HepG2 (cell line): ENCODE measurements around the gene RAD51C.

Experiments used
- MED1 ChIP-seq: sonication (generic); formaldehyde crosslinking; IDR thresholded peaks from 2 replicates; pipeline ENCODE4 v1.4.0; 2020; ENCODE audit warnings: missing genetic modification reagents
- MYNN ChIP-seq: sonication (generic); formaldehyde crosslinking; IDR thresholded peaks from 2 replicates; pipeline ENCODE4 v1.4.0; 2020; ENCODE audit warnings: mild to moderate bottlenecking, low read depth, missing genetic modification reagents
- SIN3A ChIP-seq: IDR thresholded peaks from 2 replicates; pipeline ENCODE4 v1.6.1; 2011; ENCODE audit warnings: low read depth, mild to moderate bottlenecking, control low read depth, low read length, borderline replicate concordance
- TF ChIP-seq, protein P1 (sequence below): sonication (generic); formaldehyde crosslinking; IDR thresholded peaks from 2 replicates; pipeline ENCODE4 v1.5.0; 2020; ENCODE audit warnings: mild to moderate bottlenecking, missing genetic modification reagents, moderate library complexity

DNA sequence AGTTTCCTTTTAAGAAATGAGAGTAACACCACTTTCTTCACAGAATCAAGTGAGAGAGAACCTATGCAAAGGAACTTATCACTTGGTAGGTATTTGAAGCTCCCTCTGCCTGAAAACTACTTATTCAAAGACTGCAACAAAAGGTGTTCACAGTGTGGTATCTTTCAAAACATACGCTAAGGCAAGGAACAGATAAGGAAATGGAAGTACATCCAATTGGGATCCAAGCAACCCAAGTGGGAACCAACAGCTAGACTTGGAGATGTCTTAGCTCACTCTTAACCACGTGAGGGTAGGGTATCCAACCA is 62.8 kb downstream of the RAD51C start:
- TF ChIP-seq MYNN (no peak), MED1 (CRISPR knock-in tag) (no peak), SIN3A (no peak)
- TF ChIP-seq, protein P1, sequence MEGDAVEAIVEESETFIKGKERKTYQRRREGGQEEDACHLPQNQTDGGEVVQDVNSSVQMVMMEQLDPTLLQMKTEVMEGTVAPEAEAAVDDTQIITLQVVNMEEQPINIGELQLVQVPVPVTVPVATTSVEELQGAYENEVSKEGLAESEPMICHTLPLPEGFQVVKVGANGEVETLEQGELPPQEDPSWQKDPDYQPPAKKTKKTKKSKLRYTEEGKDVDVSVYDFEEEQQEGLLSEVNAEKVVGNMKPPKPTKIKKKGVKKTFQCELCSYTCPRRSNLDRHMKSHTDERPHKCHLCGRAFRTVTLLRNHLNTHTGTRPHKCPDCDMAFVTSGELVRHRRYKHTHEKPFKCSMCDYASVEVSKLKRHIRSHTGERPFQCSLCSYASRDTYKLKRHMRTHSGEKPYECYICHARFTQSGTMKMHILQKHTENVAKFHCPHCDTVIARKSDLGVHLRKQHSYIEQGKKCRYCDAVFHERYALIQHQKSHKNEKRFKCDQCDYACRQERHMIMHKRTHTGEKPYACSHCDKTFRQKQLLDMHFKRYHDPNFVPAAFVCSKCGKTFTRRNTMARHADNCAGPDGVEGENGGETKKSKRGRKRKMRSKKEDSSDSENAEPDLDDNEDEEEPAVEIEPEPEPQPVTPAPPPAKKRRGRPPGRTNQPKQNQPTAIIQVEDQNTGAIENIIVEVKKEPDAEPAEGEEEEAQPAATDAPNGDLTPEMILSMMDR (CRISPR knock-in tag): no peak
